ENCODE results near the gene CFL2. TPM values are rescaled to one million over a fixed set of nuclear protein-coding genes. Genes with fewer than 3 reads are reported as not detected.
"Not testable (repeated sequence)": the region's sequence is repeated elsewhere in the genome, so short reads cannot be mapped to it uniquely, and the experiment has no call there.

Gene CFL2
- total RNA-seq, 4 donors from 2014 or later: 30.4 to 108 (median 44.9) TPM

DNA sequence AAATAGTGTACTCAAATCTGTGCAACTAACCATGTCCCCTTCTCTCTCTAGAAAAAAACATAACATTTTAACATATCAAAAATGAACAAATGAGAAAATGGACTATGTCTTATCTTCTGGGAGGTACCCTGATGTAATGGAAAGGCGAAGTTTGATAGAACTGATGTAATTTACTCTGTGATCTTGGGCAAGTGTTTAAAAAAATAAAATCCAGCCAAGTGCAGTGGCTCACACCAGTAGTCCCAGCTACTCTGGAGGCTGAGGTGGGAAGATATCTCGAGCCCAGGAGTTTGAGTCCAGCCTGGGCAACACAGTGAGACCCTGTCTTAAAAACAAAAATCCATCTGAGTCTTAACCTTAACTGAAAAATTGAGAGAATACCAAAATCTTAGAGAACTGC is 35.8 kb upstream of the CFL2 start:
- in situ Hi-C loops (cut with MboI; ENCODE audit: low pct_ligation_motif_present in 1 of 4, low pct_unique_long_range_greater_than_20kb in 1 of 4, low sequenced_read_pairs in 3 of 4): no loop called here
- DNase-seq: no peak

DNA sequence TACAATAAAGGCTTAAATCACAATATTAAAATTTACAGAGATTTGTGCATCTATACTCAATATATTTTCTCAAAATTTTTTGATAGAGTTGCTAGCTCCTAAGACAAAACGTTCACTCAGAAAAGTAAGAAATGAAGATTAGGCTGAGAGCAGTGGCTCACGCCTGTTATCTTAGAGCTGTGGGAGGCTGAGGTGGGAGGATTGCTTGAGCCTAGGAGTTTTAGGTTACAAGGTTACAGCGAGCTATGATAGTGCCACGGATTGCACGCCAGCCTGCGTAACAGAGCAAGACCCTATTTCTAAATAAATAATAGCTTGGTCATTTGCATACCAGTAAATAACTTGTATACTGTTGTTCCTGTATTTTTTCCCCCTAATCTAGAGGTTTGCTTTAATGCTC is 35.0 kb upstream of the CFL2 start:
- in situ Hi-C loops (cut with MboI; ENCODE audit: low pct_ligation_motif_present in 1 of 4, low pct_unique_long_range_greater_than_20kb in 1 of 4, low sequenced_read_pairs in 3 of 4): no loop called here

More for the DNA sequence above, 35.8 kb upstream of the CFL2 start:
- TF ChIP-seq POLR2AphosphoS5 (IDR thresholded peaks at IDR 0.05) (no peak), POLR2A (IDR thresholded peaks at IDR 0.05) (no peak), EP300 (IDR thresholded peaks at IDR 0.05; ENCODE audit: low read depth) (no peak)
- TF ChIP-seq, protein P1, sequence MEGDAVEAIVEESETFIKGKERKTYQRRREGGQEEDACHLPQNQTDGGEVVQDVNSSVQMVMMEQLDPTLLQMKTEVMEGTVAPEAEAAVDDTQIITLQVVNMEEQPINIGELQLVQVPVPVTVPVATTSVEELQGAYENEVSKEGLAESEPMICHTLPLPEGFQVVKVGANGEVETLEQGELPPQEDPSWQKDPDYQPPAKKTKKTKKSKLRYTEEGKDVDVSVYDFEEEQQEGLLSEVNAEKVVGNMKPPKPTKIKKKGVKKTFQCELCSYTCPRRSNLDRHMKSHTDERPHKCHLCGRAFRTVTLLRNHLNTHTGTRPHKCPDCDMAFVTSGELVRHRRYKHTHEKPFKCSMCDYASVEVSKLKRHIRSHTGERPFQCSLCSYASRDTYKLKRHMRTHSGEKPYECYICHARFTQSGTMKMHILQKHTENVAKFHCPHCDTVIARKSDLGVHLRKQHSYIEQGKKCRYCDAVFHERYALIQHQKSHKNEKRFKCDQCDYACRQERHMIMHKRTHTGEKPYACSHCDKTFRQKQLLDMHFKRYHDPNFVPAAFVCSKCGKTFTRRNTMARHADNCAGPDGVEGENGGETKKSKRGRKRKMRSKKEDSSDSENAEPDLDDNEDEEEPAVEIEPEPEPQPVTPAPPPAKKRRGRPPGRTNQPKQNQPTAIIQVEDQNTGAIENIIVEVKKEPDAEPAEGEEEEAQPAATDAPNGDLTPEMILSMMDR (IDR thresholded peaks at IDR 0.05): no peak
- Histone ChIP-seq H3K4me1 (no peaks in the 10 kb centered on the region), H3K4me3 (no peak overlapping the region), H3K27me3 (no peaks in the 10 kb centered on the region), H3K27ac (no peak overlapping the region), H3K36me3 (peaks cover 0 to 17% (median 0%) of the 10 kb centered on the region in 4 donors), H3K9me3 (no peaks in the 10 kb centered on the region)
- WGBS, 2 donors (ENCODE audit: low coverage in 1 of 2): 94 to 96% methylated on average over 2 of the region's 2 CpGs
- intact Hi-C loops (cut with DNase I; ENCODE audit: low total_unique reads): no loop called here

DNA sequence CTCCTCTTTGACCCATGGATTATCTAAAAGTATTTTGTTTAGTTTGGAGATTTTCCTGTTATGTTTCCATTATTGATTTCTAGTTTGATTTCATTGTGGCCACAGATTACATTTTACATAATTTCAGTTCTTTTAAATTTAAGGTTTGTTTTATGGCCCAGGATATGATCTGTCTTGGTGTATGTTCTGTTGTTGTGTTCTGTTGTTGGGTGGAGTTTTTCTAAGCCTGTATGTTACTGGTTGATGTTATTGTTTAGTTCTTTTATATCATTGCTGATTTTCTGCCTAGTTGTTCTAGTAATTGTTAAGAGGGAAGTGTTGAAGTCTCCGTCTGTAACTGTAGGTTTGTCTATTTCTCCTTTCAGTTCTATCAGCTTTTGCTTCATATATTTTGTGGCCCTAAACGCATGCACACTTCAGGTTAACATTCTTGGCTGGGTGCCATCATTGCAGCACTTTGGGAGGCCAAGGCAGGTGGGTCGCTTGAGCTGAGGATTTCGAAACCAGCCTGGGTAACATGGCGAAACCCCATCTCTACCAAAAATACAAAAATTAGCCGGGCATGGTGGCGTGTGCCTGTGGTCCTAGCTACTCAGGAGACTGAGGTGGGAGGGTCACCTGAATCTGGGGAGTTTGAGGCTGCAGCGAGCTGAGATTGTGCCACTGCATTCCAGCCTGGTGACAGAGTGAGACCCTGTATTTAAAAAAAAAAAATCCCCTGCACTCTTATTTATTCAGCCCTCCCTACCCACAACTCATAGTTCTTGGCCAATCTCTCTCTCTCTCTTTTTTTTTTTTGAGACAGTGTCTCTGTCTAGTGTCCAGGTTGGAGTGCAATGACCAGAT is 28.1 kb upstream of the CFL2 start:
- no peak for DNase-seq
- no peaks in the 10 kb centered on the region for H3K4me1 ChIP-seq
- no peak overlapping the region for H3K27ac ChIP-seq
- no peaks in the 10 kb centered on the region for H3K36me3 ChIP-seq
- no peak for TF ChIP-seq EP300 (IDR thresholded peaks at IDR 0.05; ENCODE audit: low read depth)
- TF ChIP-seq POLR2A (IDR thresholded peaks at IDR 0.05): no peak
- TF ChIP-seq, protein P1 (IDR thresholded peaks at IDR 0.05): no peak
- TF ChIP-seq POLR2AphosphoS5 (IDR thresholded peaks at IDR 0.05): no peak
- H3K27me3 ChIP-seq: no peaks in the 10 kb centered on the region
- WGBS, 2 donors (ENCODE audit: low coverage in 1 of 2): 73 to 83% methylated on average over 5 to 8 of the region's 8 CpGs
- in situ Hi-C loops (cut with MboI; ENCODE audit: low pct_ligation_motif_present in 1 of 4, low pct_unique_long_range_greater_than_20kb in 1 of 4, low sequenced_read_pairs in 3 of 4) (no loop called here), intact Hi-C loops (cut with DNase I; ENCODE audit: low total_unique reads) (no loop called here)
- H3K9me3 ChIP-seq: no peaks in the 10 kb centered on the region
- H3K4me3 ChIP-seq: no peak overlapping the region

More for the DNA sequence above, 35.0 kb upstream of the CFL2 start:
- TF ChIP-seq, protein P1 (IDR thresholded peaks at IDR 0.05): no peak
- TF ChIP-seq POLR2AphosphoS5 (IDR thresholded peaks at IDR 0.05) (no peak), EP300 (IDR thresholded peaks at IDR 0.05; ENCODE audit: low read depth) (no peak), POLR2A (IDR thresholded peaks at IDR 0.05) (no peak)
- Histone ChIP-seq H3K4me3 (no peak overlapping the region), H3K27ac (no peak overlapping the region), H3K4me1 (no peaks in the 10 kb centered on the region), H3K9me3 (no peaks in the 10 kb centered on the region), H3K36me3 (peaks cover 0 to 17% (median 0%) of the 10 kb centered on the region in 4 donors), H3K27me3 (no peaks in the 10 kb centered on the region)
- intact Hi-C loops (cut with DNase I; ENCODE audit: low total_unique reads): no loop called here
- no peak for DNase-seq
- WGBS, 2 donors (ENCODE audit: low coverage in 1 of 2): 90 to 92% methylated on average over 6 of the region's 6 CpGs

DNA sequence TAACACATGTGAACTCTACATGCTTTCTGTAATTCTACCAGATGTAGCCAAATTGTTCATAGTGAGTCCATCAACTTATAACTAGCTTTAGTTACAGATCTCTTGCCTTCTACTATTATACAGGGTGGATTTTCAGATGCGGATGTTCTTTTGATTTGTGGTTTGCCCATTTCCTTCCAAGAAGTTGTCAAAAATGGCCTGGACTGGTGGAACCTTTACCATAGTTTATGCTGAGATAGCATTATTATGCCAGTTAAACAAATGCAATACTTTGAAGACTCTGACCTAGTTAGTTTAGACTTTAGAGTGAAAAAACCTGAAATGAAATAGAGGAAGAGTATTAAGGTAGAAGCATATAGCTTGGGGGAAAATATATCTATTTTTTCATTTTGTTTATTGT is 27.4 kb upstream of the CFL2 start:
- intact Hi-C loops (cut with DNase I; ENCODE audit: low total_unique reads) (no loop called here), in situ Hi-C loops (cut with MboI; ENCODE audit: low pct_ligation_motif_present in 1 of 4, low pct_unique_long_range_greater_than_20kb in 1 of 4, low sequenced_read_pairs in 3 of 4) (no loop called here)
- Histone ChIP-seq H3K27ac (no peak overlapping the region), H3K4me3 (no peak overlapping the region), H3K36me3 (no peaks in the 10 kb centered on the region), H3K27me3 (no peaks in the 10 kb centered on the region), H3K4me1 (no peaks in the 10 kb centered on the region), H3K9me3 (no peaks in the 10 kb centered on the region)
- 80 to 85% methylated on average over 1 of the region's 1 CpG for WGBS, 2 donors (ENCODE audit: low coverage in 1 of 2)
- no peak for DNase-seq
- TF ChIP-seq EP300 (IDR thresholded peaks at IDR 0.05; ENCODE audit: low read depth): no peak
- TF ChIP-seq, protein P1 (IDR thresholded peaks at IDR 0.05): no peak
- no peak for TF ChIP-seq POLR2A (IDR thresholded peaks at IDR 0.05)
- no peak for TF ChIP-seq POLR2AphosphoS5 (IDR thresholded peaks at IDR 0.05)

DNA sequence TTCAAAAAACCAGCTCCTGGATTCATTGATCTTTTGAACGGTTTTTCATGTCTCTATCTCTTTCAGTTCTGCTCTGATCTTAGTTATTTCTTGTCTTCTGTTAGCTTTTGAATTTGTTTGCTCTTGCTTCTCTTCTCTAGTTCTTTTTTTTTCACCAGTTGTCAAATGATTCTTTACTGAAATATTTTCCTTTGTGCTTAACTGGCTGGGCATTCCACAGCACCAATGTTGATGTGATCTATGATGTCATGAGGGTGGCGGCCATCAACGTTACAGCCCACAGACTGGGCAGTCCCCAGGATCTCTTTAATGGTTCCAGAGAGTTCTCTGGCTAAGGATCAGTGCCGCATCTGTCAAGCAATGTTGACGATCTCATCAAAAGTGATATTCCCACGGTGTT is 25.7 kb upstream of the CFL2 start:
- intact Hi-C loops (cut with DNase I; ENCODE audit: low total_unique reads); DNase-seq; H3K9me3 ChIP-seq; H3K4me3 ChIP-seq; H3K36me3 ChIP-seq; H3K27me3 ChIP-seq; H3K27ac ChIP-seq; H3K4me1 ChIP-seq; in situ Hi-C loops (cut with MboI; ENCODE audit: low pct_ligation_motif_present in 1 of 4, low pct_unique_long_range_greater_than_20kb in 1 of 4, low sequenced_read_pairs in 3 of 4): not testable (repeated sequence)
- WGBS, 2 donors (ENCODE audit: low coverage in 1 of 2): 88 to 90% methylated on average over 6 of the region's 6 CpGs

- intact Hi-C loops (cut with DNase I; ENCODE audit: low total_unique reads); H3K4me3 ChIP-seq; H3K27me3 ChIP-seq; H3K9me3 ChIP-seq; H3K36me3 ChIP-seq; H3K27ac ChIP-seq; H3K4me1 ChIP-seq; in situ Hi-C loops (cut with MboI; ENCODE audit: low pct_ligation_motif_present in 1 of 4, low pct_unique_long_range_greater_than_20kb in 1 of 4, low sequenced_read_pairs in 3 of 4); DNase-seq: not testable (repeated sequence)
- 87% methylated on average over 4 of the region's 4 CpGs; no CpG with 5 or more reads in 1 of the 2 donors for WGBS, 2 donors (ENCODE audit: low coverage in 1 of 2)
These were observed 22.7 kb upstream of the CFL2 start for GRCh38 chr14:34737079-34737478.
